Upper lobe of right lung (tissue), 1 donor: Measurements from ENCODE around the gene CTSA. TPM values are rescaled to one million over a fixed set of nuclear protein-coding genes. Genes with fewer than 3 reads are reported as not detected.

Experiments
- ATAC-seq: fragments of 200-7000 bp; cut with Tn5 transposase; one replicate; pipeline ENCODE4 v1.9.1; 2020; ENCODE audit warnings: mild to moderate bottlenecking, moderate library complexity
- DNase-seq: peaks from one replicate; pipeline ENCODE4 v3.0.0-alpha.2; 2020
- H3K27ac ChIP-seq: fragments of 200-600 bp; one replicate; pipeline ENCODE4 v1.8.0; 2022
- H3K27me3 ChIP-seq: fragments of 200-600 bp; one replicate; pipeline ENCODE4 v1.8.0; 2022; ENCODE audit warnings: mild to moderate bottlenecking
- H3K36me3 ChIP-seq: fragments of 200-600 bp; one replicate; pipeline ENCODE4 v1.8.0; 2022
- H3K4me1 ChIP-seq: fragments of 200-600 bp; one replicate; pipeline ENCODE4 v1.8.0; 2022
- H3K4me3 ChIP-seq: fragments of 200-600 bp; one replicate; pipeline ENCODE4 v1.8.0; 2022; ENCODE audit warnings: mild to moderate bottlenecking
- H3K9me3 ChIP-seq: fragments of 200-600 bp; one replicate; pipeline ENCODE4 v1.8.0; 2022
- intact Hi-C: fragments of 100-400 bp; cut with DNase I; formaldehyde crosslinking; loops from one replicate; pipeline ENCODE4 v1.11.0; 2022
- total RNA-seq: library from RNA; stranded (reverse); fragmentation: NEBNext Ultra II Directional; extraction: Animal tissue kit (Norgen Biotek cat#: 25700); gene quantifications from one replicate; pipeline ENCODE4 v1.2.1, GENCODE V29; 2021
- TF ChIP-seq, protein P1 (sequence below): fragments of 200-600 bp; IDR thresholded peaks from one replicate; pipeline ENCODE4 v1.8.0; 2022; ENCODE audit warnings: antibody characterized with exemption
- donor health status: DM: no; HTN: yes; CAD: no; lungs with severe emphysema.

CTSA gene
- total RNA-seq, 1 donor from 2014 or later: 164 TPM

DNA sequence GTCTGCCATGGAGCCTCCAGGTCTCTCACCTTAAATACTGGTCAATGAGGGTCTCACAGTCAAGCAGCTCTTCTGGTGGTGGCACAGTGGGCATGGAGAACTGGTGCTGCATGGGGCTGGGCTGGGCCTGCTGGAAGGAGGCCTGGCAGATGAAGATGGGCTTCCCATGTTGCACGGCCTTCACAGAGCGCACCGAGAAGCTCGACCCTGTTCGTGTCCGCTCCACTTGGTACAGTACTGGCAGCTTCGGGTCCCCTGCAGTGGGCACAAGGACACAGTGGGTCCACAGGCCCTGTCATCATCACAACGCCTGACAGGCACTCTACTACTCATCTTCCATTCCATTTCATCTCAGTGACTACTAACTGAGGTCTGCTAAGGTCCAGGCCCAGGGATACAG, 42.7 kb upstream of the CTSA start:
- intact Hi-C loops: no loop called here

DNA sequence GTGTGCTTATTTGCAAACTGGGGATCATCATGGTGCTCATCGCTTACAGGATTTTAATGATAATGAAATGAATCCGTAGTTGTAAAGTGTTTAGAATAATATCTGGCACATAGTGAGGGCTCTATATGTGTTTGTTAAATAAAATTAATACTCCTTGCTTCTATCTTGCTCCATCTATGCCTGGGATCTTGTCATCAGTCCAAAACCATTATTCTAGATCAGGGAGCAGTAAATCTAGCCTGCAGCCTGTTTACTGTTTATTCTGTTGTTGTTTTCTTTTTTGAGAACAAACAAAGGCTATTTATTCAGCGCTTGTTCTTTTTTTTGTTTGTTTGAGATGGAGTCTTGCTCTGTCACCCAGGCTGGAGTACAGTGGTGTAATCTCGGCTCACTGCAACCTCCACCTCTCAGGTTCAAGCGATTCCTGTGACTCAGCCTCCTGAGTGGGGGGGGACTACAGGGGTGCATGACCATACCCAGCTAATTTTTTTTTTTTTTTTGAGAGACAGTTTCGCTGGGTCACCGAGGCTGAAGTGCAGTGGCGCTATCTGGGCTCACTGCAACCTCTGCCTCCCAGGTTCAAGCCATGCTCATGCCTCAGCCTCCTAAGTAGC, 42.1 kb upstream of the CTSA start:
- no peak overlapping the region for H3K4me3 ChIP-seq
- no peaks in the 10 kb centered on the region for H3K27me3 ChIP-seq
- peaks cover 64% of the 10 kb centered on the region for H3K36me3 ChIP-seq
- intact Hi-C loops: no loop called here
- TF ChIP-seq, protein P1, sequence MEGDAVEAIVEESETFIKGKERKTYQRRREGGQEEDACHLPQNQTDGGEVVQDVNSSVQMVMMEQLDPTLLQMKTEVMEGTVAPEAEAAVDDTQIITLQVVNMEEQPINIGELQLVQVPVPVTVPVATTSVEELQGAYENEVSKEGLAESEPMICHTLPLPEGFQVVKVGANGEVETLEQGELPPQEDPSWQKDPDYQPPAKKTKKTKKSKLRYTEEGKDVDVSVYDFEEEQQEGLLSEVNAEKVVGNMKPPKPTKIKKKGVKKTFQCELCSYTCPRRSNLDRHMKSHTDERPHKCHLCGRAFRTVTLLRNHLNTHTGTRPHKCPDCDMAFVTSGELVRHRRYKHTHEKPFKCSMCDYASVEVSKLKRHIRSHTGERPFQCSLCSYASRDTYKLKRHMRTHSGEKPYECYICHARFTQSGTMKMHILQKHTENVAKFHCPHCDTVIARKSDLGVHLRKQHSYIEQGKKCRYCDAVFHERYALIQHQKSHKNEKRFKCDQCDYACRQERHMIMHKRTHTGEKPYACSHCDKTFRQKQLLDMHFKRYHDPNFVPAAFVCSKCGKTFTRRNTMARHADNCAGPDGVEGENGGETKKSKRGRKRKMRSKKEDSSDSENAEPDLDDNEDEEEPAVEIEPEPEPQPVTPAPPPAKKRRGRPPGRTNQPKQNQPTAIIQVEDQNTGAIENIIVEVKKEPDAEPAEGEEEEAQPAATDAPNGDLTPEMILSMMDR: no peak
- DNase-seq: no peak
- H3K9me3 ChIP-seq: no peaks in the 10 kb centered on the region
- no peak overlapping the region for H3K27ac ChIP-seq
- no peaks in the 10 kb centered on the region for H3K4me1 ChIP-seq
- ATAC-seq: no peak

More for the DNA sequence above, 42.7 kb upstream of the CTSA start:
- H3K4me1 ChIP-seq: no peaks in the 10 kb centered on the region
- H3K36me3 ChIP-seq: peaks cover 65% of the 10 kb centered on the region
- no peaks in the 10 kb centered on the region for H3K27me3 ChIP-seq
- ATAC-seq (no peak), DNase-seq (no peak)
- no peak overlapping the region for H3K4me3 ChIP-seq
- H3K27ac ChIP-seq: no peak overlapping the region
- TF ChIP-seq, protein P1: no peak
- no peaks in the 10 kb centered on the region for H3K9me3 ChIP-seq

DNA sequence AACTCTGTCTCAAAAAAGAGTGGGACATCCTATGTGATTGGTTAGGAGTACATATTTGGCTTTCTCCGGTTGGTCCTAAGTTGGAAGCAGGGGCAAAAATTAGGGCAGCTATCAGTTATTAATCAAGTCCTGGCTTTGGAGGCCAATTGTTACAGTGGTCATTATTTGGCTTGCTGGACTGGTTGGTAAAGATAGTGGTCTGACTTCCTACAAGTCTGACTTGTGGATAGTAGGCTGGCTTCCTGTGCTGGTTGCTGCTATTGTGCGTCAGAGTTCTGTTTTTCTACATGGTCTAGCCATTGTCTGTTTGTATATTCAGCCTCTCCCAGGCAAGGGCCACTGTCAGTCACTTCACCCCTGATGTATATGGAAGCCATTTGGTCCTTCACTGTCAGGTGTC, 40.9 kb upstream of the CTSA start:
- H3K27me3 ChIP-seq: no peaks in the 10 kb centered on the region
- H3K4me1 ChIP-seq: peaks cover 2% of the 10 kb centered on the region
- intact Hi-C loops: no loop called here
- DNase-seq (no peak), ATAC-seq (no peak)
- no peak overlapping the region for H3K4me3 ChIP-seq
- no peaks in the 10 kb centered on the region for H3K9me3 ChIP-seq
- peaks cover 52% of the 10 kb centered on the region for H3K36me3 ChIP-seq
- TF ChIP-seq, protein P1: no peak
- H3K27ac ChIP-seq: no peak overlapping the region

DNA sequence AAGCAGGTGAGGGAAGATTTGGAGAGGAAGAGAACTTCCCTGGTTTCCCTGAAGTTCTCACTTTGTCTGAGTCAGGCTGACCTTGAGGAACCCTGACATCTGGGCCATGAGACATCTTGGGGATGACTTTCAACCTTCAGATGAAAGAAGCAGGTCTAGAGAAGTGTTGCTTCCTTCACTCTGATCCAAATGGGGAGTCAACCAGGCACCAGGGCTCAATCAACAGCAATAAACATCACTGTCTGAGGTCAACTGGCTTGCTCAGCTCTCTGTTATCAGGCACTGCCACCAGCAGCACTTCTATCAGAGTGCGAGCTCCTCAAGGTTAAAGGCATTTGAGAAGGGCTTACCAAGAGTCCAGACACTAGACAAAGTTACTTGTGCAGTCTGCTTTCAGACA, 40.2 kb upstream of the CTSA start:
- peaks cover 9% of the 10 kb centered on the region for H3K4me1 ChIP-seq
- H3K4me3 ChIP-seq: no peak overlapping the region
- intact Hi-C loops: no loop called here
- ATAC-seq (no peak), DNase-seq (no peak)
- no peaks in the 10 kb centered on the region for H3K9me3 ChIP-seq
- TF ChIP-seq, protein P1: no peak
- H3K36me3 ChIP-seq: peaks cover 45% of the 10 kb centered on the region
- H3K27ac ChIP-seq: no peak overlapping the region
- H3K27me3 ChIP-seq: no peaks in the 10 kb centered on the region

DNA sequence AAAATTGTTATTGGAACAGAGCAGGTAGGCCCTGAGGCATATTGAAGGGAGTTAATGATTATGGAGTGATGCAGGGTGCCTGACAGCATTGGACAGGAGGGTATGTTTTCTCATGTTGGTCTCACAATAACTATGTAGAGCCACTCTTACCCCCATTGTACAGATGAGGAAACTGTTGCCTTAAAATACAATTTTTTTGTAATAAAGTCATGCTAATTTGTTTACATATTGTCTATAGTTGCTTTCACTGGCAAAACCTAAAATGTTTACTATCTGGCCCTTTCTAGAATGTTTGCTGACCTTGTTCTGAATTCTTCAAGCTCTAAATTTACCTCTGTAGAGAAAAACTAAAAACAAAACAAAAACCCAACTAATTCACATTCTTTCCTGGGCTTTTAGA, 39.6 kb upstream of the CTSA start:
- no peak for DNase-seq
- H3K27ac ChIP-seq: no peak overlapping the region
- H3K4me1 ChIP-seq: peaks cover 14% of the 10 kb centered on the region
- intact Hi-C loops: no loop called here
- TF ChIP-seq, protein P1: no peak
- no peak for ATAC-seq
- no peak overlapping the region for H3K4me3 ChIP-seq
- no peaks in the 10 kb centered on the region for H3K9me3 ChIP-seq
- H3K36me3 ChIP-seq: peaks cover 39% of the 10 kb centered on the region
- no peaks in the 10 kb centered on the region for H3K27me3 ChIP-seq

DNA sequence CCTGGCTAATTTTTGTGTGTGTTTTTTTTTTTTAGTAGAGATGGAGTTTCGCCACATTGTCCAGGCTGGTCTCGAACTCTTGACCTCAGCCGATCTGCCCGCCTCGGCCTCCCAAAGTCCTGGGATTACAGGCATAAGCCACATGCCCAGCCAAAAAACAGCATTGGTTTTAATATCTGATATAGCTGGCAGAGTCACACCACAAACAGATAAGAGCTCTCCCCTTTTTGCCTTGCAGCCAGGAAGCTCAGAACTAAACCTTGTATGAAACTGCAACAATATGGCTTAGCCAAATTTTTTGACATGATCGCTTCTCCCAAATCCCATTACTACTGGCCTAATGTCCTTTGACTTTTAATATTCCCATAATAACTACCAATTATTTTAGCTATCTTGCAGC, 38.8 kb upstream of the CTSA start:
- peaks cover 36% of the 10 kb centered on the region for H3K36me3 ChIP-seq
- ATAC-seq: no peak
- peaks cover 15% of the 10 kb centered on the region for H3K4me1 ChIP-seq
- H3K9me3 ChIP-seq: no peaks in the 10 kb centered on the region
- no peak for DNase-seq
- no peaks in the 10 kb centered on the region for H3K27me3 ChIP-seq
- TF ChIP-seq, protein P1: no peak
- intact Hi-C loops: no loop called here
- H3K4me3 ChIP-seq: no peak overlapping the region
- H3K27ac ChIP-seq: no peak overlapping the region
